NCI-H69 (cell line): ENCODE results near the gene KNSTRN.

Source experiments
- DNase-seq: peaks from one replicate; lab custom pipeline; 2025; lab: John Stamatoyannopoulos, UW

The KNSTRN gene, protein sequence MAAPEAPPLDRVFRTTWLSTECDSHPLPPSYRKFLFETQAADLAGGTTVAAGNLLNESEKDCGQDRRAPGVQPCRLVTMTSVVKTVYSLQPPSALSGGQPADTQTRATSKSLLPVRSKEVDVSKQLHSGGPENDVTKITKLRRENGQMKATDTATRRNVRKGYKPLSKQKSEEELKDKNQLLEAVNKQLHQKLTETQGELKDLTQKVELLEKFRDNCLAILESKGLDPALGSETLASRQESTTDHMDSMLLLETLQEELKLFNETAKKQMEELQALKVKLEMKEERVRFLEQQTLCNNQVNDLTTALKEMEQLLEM

DNA sequence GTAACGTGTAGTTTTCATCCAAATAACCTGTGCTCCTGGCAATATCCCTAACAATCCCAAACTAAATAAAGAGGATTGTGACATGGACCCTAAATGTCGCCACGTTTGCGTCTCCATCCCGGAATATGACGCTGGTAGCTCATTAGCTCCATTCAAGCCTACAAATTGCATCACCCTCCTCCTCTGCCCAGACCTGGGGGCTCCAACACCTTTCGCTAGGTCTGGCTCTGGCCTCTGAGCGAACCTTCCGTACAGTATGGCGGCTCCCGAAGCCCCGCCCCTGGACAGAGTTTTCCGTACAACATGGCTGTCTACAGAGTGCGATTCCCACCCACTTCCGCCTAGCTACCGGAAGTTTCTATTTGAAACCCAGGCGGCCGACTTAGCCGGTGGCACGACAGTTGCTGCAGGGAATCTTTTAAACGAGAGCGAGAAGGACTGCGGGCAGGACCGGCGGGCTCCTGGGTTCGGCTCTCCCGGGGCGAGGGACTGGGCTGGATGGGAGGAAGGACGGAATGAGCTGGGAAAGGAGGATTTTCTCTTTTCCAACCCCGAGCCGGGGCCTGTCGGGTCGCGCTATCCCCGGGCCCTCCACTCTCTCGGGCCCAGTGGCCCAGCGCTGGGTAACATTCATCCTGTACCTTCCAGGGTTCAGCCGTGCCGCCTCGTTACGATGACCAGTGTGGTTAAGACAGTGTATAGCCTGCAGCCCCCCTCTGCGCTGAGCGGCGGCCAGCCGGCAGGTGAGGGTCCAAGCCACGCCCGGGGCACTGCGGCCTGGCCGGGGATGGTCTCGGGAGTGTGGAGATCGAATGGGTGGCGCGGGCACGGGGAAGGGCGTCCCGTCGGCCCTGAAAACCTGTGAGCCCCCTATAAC, at the start of gene KNSTRN:
KNSTRN (plus strand) TSS at position 142 of the 877 bp plus-strand sequence; CDS start at position 257, 115 bp downstream.
- DNase-seq, result peak; percentile 98

DNA sequence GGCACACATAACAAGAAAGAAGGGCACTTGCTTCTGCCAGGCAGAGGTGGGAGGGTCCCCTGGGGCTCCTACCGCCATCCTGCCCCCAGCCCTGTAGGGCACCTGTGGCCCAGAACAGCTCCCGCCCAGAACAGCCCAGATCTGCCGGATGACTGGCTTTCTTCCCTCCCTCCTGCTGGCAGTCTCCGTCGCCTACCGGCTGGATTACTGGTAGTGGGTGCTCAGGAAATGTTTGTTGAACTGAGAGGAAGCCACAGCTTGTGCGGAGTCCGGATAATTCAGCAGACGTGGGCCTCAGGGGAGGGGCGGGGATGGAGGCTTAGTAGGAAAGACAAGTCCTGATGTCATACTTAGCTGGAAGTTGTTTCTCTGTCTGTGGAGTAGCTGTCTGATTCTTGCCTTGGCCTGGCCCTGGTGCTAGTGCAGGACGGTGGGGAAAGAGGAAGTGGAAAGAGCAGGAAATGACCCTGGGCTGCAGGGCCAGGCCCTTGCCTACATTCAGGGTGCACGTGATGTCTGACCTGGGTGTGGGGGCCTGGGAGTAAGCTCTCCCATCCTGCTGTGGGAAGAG, 48.5 kb upstream of the KNSTRN start:
- peak; percentile 89 for DNase-seq

DNA sequence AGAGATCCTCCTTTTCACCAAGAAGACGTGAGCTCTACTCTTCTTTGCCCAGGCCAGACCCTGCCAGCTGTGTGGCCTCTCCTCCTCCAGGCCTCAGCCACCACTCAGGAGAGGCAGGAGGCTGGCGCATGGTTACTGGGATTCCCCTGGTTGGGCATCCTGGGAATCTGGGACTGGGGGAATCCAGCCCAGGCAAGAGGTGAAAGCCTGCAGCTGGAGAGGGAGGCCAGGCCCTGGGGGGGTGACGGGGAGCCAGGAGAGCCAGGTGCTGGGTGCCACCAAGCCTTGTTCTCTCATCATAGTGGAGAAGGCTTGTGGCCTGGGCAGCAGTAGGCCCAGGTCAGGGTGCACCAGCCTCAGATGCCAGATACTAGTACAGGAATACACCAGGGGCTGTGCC, 48.0 kb upstream of the KNSTRN start:
- no peak for DNase-seq

DNA sequence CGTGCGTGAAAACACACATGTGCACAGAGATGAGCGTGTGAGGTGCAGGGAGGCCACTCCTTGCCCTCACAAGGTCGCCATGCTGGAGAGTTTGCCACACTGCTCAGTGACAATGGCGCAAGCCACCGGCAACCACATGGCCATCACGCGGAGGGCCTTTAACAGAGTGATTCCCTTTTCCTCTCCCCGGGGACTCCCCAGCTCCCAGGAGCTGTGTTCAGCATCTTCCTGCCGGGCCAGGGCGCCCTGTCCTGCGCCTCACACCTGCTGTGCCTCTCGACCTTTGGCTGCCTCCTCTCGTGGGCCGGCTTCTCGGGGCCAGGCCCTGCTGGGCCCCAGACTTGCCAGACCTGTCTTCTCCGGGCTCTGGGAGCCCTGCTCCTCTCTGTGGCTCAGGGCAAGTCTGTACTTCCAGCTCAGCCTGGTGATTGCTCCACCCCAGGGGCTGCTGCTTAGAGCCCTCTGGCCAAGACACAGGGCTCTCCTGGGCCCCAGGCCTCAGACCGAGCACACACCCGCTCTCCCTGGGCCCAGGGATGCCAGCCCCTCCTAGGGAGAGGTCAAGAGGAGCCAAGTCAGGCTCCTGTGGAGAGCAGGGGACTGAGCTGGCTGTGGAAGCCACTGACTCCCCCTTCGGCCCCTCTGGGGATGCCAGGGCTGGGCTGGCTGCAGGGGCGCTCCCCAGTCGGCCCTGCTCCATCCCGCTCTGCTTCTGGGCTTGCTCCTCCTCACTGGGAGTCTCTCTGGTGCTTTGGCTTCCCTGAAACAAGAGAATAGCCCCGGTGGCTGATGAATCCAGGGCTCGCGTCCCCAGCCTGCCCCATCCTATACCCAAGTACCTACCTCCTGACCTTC, 47.4 kb upstream of the KNSTRN start:
- DNase-seq, result no peak

DNA sequence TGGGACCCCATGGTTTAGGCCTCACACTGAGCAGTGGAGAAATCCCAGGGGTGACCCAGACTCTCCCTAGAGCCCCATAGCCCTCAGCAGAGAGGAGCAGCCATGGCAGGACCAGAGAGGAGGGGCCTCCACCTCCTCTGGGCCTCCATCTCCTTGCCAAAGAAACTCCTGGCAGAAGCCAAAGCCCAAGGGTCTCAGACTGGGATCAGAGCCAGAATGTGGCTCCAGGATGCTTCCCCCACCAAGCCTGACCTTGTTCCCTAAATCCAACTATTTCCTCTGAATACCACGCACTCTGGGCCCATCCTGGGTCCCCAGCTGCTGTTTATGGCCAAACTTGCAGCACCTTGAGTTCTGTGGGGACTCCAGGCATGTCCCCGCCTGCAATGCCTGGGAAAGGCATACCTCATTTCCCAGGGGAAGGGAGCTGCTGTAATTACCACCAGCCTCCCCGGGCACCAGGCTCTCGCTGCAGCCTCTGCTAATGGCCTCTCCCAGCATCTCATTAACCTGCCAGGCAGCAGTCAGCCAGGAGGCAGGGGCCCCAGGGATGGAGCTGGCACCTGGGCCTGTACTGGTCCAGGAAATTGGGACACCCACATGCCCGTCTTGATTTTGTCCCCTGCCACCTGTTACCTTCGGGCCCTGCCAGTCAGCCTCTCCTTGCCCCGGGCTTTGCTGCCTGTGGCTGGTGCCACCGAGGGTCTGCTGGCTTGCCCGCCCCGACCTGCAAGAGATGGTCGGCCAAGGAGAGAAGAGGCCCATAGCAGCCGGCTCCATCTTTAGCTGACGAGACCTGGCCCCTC, 46.4 kb upstream of the KNSTRN start:
- peak; percentile 92 for DNase-seq

DNA sequence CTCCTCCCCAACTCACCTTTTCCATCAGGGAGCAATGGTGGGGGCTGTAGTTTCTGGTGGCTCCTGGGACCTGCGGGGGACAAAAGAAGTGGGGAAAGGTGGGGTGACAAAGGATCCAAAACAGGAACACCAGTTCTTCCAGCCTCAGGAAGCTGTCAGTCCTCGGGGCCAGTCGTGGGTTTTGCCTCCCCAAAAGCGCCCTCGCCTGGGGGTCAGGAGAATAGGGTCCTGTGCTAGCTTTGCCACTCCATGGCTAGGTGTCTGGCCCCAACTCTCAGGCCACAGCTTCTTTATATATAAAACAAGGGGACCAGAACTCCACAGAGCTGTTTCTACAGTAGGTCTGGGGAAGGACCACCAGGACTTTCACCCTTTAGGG, 45.8 kb upstream of the KNSTRN start:
- peak; percentile 42 for DNase-seq

DNA sequence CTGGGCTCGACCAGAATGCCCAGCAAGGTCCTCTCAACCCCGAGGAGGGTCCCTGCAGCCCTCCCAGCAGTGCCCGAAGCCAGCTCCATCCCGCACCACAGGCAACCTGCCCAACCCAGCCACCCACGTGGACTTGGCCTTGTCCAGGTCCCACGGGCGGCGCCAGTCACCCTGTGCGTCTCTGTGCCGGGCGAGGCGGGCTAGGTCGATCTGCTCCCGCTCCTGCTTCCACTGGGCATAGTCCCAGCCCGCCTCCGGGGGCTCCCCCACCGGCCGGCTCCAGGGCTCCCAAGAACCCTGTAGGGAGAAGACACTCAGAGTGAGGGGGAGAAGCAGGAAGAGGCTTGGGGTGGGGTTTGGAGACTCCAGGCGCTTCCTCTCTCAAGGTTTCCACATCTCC, 44.9 kb upstream of the KNSTRN start:
- no peak for DNase-seq

DNA sequence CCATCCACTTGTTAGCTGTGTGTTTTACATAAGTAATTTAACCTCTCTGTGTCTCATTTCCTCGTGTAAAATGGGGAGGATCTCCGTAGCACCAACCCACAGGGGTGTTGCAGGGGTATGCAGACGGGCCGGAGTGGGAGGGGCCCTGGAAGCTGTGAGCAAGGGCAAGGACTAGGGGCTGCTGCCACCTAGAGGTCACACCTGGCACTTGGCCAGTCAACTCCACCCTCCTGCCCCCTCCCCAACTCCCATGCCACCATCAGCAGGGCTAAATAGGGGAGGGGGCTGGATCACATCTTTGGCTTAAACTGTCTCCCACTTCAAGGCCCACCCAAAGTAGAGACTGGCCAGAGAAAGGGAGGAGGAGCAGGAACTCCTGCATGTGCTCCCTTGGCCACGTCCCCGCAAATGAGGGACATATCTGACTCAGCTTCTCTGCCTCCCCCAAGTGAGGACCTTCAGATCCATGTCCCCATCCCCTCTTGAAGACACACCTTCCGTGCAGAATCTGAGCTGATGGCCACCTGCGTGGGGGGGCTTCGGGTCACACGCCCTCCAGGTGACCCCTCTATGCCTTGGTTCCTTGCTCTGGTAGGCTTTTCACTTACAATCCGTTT, 44.4 kb upstream of the KNSTRN start:
- peak; percentile 84 for DNase-seq

DNA sequence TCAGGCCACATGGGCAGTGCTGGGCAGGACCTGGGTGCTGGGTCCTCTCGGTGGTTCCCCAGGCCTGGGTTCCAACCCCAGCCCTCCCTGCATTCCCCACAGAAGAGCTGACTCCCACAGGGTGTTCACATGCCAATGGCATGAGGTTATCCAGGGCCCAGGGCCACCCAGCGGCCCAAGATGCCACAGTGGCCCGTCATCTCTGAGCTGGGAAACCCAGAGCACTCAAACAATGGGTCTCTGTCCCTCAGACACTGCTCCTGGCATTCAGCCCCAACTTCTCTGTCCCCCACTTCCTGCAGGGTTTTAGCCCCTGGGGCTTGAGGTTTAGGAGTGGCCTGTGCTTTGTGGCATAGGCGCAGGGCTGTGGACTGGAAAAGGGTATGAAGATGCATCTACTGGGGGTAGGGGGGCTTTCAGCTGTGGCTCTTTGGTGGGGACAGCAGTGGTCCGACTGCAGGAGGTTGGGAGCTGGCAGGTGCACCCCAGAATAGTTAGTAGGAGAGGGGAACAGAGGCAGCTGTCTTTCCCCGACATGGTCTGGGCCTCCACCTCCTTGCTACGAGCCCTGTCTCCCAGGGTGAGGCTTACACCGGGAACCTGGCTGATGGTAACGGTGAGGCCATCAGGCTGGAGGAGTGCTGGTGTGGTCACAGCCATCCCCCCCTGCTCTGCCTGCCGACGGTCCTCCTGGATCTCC, 43.5 kb upstream of the KNSTRN start:
- DNase-seq, result no peak

DNA sequence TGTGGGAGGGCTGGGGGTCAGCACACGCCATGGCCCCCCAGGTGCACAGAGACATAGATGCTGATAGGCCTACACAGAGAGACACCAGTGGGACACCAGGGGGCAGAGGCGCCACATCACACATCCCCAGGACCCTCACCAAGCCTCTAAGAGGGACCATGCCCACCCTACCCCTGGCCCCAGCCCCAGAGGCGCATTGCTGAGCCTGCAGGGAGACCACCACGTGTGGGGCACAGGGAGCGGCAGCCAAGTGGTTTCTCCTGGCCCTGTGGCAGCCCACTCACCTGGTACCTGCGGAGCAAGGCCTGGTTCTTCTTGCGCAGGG, 42.9 kb upstream of the KNSTRN start:
- DNase-seq, result no peak

DNA sequence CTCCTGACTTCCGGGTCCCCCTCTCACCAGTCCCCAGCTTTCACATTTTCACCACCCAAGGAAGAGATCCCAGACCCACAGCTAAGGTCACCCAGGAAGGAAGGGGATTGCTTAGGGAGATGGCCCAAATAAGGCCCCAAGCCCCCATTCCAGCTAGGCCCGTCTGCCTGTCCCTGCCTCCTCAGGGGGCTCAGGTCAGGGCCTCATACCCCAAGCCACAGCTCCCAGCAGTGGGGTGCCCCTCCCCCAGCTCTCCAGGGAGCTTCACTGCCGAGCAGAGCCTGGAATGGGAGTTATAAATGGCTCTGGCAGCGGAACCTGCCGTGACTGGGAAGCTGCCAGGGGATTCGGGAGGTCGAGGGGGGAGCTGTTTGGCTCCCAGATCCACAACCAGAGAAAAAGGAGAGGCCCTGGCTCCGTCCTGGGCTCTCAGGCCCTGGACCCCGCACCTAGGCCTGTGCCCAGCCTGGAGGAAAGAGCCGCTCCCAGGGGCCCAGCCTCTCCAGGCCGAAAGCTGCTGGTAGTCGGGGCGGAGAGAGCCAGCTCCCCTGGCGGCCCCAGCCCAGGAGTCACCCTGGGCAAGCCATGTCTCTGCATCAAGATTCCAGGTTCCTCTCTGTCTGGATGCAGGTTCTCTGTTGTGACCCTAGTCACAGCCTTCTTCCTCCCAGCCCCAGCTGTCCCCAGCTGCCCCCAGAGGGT, 42.3 kb upstream of the KNSTRN start:
- DNase-seq, result peak; percentile 34

DNA sequence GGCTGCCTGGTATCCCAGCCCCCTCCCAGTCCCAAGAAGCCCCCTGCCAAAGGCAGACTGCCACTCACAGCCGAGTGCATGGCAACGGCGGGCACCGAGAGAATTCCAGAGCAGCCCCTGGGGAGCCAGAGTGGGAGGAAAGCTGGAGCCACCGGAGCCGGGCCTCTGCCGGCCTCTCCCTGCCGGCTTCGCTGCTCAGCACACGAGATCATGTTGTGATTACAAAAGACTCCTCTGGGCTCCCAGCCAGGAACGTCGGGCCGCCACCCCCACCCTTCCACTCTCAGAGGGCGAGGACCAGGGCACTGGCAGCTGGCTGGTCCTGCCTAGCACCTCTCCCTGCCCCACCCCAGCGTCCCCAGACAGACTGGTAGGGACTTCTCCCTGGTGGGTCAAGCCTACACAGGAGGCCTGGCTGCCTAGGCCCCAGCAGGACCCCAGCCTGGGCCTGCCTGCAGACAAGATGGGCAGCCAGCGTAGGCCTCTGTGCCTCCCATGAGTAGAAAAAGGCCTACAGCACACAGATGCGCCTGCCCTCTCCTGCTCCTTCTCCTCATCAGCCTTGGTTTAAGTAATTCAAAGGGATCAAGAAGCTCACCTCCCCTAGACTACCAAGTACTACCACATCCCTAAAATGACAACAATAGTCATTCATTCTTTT, 41.7 kb upstream of the KNSTRN start, which contains the start of gene CCDC9B:
CCDC9B (minus strand) TSS at position 200 of the 661 bp plus-strand sequence; CDS start at position 80, 120 bp downstream.
- DNase-seq, result peak; percentile 94

DNA sequence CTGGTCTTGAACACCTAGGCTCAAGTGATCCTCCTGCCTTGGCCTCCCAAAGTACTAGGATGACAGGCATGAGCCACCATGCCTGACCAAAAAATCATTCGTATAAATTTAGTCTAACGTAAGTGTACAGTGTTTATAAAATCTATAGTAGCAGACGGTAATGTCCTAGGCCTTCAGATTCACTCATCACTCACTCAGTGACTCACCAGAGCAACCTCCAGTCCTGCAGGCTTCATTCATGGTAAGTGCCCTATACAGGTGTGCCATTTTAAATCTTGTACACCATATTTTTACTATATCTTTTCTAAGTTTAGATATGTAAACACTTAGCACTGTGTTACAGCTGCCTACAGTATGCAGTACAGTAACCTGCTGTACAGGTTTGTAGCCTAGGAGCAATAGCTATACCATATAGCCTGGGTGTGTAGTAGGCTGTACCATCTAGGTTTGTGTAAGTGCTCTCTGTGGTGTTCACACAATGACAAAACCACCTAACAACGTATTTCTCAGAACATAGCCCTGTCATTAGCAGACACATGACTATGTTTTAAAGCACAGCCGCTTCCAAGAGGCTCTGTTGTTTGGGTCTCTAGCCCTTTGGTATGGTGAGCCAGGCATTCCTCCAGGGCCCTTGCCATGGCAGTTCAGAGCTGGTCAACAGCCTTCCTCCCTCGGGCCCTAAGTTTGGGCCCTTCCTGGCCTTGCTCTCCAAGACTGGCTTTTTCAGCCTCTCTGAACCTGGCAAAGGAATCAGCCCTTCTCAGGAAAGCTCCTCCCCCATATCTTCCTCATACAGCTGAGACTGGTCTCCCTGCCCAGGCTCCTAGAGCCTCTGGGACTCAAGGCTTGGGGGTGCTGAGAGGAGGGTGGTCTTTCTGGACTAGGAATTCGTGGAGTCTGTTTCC, 39.9 kb upstream of the KNSTRN start:
- DNase-seq, result no peak

DNA sequence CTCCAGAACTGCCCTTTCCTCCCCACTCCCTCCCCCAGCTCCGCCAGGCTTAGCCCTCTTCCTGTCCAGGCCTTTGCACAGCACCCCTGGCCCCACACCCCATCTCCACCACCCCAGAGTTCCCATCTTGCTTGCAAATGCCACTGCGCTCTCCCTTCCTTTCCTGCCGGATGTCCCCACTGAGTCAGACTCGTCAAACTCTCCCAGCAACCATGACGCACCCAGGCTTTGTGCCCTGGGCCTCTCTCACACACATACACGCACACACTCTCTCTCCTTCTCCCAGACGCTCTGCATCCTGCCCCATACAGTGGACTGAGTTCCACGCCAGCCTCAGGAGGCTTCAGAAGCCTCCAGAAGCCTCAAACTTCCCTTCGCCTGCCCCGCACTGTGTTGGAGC, 39.0 kb upstream of the KNSTRN start:
- no peak for DNase-seq

DNA sequence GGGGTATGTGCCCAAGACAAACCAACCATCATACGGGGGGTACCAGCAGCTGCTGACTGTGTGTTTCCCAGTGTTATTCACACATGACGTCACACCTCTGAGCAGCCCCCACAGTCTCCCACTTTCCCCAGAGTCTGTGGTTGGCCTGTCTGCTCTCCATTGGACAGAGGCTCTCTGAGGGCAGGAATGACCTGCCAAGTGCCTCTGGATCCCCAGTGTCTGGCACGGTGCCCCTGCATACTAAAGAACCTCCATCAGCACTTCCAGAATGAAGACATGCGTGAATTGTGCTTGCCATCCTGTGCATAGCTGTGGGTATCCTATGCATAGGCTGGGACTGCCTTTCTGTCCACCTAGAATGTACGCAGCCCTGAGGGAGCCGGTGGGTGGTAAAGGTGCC, 38.3 kb upstream of the KNSTRN start:
- no peak for DNase-seq

DNA sequence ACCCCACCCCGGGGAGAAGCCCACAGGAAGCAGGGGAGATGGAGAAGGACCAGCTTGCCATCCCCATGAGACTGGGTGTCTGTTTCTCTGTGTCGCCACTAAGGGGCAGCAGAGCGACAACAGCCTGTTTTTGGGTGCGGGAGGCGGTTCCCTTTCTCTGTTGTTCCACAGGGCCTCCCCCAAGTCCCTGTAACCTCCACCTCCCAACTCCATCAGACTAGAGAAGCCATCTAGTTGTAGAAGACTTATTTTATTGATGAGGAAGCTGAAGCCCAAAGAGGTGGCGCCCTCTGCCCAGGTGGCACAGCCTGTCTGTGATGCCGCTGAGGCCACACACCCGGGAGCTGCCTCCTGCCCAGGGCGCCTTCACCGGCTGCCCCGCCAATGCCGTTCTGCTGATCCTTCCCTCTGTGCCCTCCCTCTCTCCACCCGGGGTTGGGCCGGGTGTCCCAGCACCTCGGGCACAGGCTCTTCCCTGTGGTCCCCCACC, 37.8 kb upstream of the KNSTRN start:
- peak; percentile 79 for DNase-seq

DNA sequence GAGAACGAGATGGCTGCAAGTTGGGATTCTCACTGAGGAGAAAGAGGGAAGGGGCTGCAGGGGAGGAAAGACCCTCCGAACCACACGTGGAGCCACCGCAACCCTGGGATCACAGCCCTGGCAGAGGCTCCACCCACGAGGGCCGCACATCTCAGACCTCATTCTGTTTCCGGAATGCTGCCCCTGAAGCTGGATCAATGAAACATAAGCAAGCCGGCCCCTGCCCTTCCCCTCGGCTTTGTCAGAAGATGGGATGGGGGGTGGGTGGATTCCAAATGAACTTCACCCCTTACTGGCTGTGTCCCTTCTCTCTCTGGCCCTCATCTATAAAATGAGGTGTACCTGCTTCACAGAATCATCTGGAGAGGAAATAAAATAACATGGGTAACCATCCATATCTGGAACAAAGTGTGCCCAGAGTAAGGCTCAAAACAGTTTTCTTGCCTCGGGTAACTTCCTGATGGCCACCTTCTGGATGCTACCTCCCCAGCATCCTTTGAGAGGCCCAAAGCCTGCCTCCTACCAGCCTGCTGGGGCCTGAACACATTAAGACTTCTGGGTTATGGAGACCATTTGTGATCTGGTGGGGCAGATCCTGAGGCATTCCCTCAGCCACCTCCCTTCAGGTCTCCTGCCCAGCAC, 37.2 kb upstream of the KNSTRN start:
- DNase-seq, result no peak
